Left cardiac atrium (tissue), 4 donors: Measurements from ENCODE around the gene ERC2. TPM values are rescaled to one million over a fixed set of nuclear protein-coding genes. Genes with fewer than 3 reads are reported as not detected.
"Not testable (repeated sequence)": the region's sequence is repeated elsewhere in the genome, so short reads cannot be mapped to it uniquely, and the experiment has no call there.

Experiments
- ATAC-seq, 2 donors: fragments of 200-7000 bp; cut with Tn5 transposase; one replicate each; pipeline ENCODE4 v1.9.1; 2020; ENCODE audit warnings: mild to moderate bottlenecking in 2 of 2, moderate library complexity in 2 of 2
- DNase-seq: peaks from one replicate; pipeline ENCODE4 v3.0.0-alpha.2; 2020
- intact Hi-C, 2 donors: fragments of 100-400 bp; cut with DNase I; formaldehyde crosslinking; loops; one replicate each; pipeline versions ENCODE4 v1.14.1 to v1.15.1; 2022 to 2023
- total RNA-seq, 2 donors: library from RNA; stranded (reverse); fragmentation: NEBNext Ultra II Directional; extraction: Animal tissue kit (Norgen Biotek cat#: 25700); gene quantifications; one replicate each; pipeline ENCODE4 v1.2.1, GENCODE V29; 2021
- donor health status: DM: no; HTN: yes; CAD: no.
- donor health status: DM: no; HTN: yes; CAD: no; lungs with severe emphysema.
- donor health status: DM: yes; HTN: yes; CAD: no.
- donor health status: Dilated cardiomyopathy.

Gene ERC2
- total RNA-seq, 2 donors from 2014 or later: 2.6 to 3.6 TPM

DNA sequence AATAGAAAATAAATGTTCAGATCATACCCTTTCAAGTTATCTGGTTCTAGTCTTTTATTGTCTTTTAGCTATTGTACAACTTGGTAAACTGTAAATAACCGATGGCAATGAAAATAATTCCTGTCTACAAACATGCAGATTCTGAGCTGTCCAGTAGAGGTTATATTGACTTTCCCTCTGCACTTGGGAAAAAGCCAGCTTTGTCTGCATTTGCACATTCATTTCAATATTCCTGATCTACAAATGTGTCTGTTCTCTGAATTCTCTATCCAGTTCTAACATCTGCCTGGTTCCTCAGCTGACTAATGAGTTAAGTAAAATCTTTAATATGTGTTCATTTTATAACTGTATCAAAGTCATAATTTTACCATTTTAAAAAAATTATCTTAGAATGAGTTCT, 408.5 kb downstream of the ERC2 start:
- DNase-seq: no peak
- no peak for ATAC-seq
- intact Hi-C loops: loop anchor here in 1 of 2 donors (10.0 kb wide), 1 partner anchor 1205 kb away; no protein-coding TSS in a partner anchor

GRCh38 chr3:56055951-56056350, 412.3 kb downstream of the ERC2 start:
- intact Hi-C loops: loop anchor here in 1 of 2 donors (10.0 kb wide), 1 partner anchor 1201 kb away; no protein-coding TSS in a partner anchor
- DNase-seq: no peak
- no peak for ATAC-seq

DNA sequence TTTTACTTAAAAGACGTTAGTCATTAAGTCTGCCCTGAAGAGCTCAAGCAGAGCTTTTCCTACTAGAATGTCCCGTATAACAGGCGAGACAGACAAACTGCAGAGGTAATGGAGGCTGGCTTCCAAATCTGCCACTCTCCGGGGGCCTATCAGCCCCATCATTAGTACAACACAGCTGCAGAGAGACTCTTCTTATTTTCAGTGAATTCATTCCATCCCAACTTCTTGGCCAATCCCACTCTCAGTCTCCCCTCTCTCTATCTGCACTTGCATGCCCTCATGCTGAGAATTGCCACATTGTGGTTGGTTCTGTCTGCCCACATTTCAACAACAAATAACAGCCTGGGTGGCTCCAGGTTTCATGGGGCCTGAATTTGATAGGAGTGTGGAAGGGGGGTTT, 412.7 kb downstream of the ERC2 start:
- intact Hi-C loops: loop anchor here in 1 of 2 donors (10.0 kb wide), 1 partner anchor 1201 kb away; no protein-coding TSS in a partner anchor
- DNase-seq (no peak), ATAC-seq (no peak)

DNA sequence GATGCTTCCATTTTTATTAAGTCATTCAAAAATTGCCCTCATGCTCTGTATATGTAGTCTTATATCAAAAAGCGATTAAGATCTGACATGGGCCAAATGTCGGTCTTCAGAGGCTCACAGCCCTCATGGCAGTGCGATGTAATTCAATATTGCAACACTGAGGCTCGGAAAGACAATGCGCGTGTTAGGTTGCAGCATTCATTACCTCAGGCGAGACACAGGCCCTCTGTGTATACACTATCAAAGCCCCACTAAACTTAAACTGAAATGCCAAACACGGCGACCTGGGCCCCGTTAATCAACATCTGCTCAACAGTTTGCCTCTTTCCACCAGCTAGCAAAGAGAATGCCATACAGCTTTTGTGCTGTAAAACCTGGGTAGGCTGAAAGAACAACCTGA, 413.4 kb downstream of the ERC2 start:
- intact Hi-C loops: loop anchor here in 1 of 2 donors (10.0 kb wide), 1 partner anchor 1200 kb away; no protein-coding TSS in a partner anchor
- DNase-seq (no peak), ATAC-seq (no peak)

DNA sequence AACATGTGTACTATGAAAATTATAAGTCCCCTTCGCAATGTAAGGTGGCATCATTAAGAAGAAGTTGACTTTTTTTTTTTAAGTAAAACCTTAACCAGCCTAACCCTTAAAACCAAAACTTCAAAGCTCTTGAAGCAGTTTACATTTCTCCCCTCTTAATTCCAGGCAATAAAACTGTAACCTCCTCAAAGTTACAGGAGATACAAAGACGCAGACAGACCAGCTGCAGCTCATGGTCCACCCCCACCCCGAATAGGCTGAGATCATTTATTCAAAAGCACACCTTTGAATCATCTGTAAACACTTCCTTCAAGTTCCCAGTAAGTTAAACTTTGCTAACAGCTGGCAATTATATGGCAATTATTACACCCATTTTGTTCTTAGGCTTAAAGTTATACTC, 414.5 kb downstream of the ERC2 start:
- DNase-seq (no peak), ATAC-seq (no peak)
- intact Hi-C loops: loop anchor here in 1 of 2 donors (10.0 kb wide), 1 partner anchor 1199 kb away; no protein-coding TSS in a partner anchor

GRCh38 chr3:56052188-56052587, 416.1 kb downstream of the ERC2 start:
- no peak for ATAC-seq
- DNase-seq: no peak
- intact Hi-C loops: loop anchor here in 1 of 2 donors (10.0 kb wide), 1 partner anchor 1197 kb away; no protein-coding TSS in a partner anchor

GRCh38 chr3:56051052-56051451, 417.2 kb downstream of the ERC2 start:
- intact Hi-C loops: loop anchor here in 1 of 2 donors (10.0 kb wide), 1 partner anchor 1196 kb away; no protein-coding TSS in a partner anchor
- no peak for ATAC-seq

GRCh38 chr3:56048946-56049345, 419.3 kb downstream of the ERC2 start:
- DNase-seq: no peak
- intact Hi-C loops: no loop called here
- ATAC-seq: no peak

More at GRCh38 chr3:56051052-56051451, 417.2 kb downstream of the ERC2 start:
- DNase-seq: no peak

DNA sequence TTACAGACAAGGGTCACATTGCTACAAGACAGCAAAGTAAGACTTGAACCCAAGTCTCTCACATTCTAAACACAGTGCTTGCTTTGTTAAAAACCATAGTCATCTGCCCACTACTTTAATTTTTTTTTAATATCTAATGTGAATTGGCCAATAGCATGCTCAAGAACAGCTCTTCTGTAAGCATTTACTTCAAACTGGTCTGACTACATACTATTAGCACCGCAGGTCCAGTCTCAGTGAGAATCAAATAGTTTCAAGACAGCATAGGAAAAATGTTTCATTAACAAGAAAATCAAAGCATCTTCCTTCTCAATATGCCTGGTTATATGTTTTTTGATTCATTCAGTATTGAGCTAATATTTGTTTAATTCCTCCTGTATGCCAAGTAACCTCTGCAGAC, 419.9 kb downstream of the ERC2 start:
- intact Hi-C loops: no loop called here
- no peak for ATAC-seq
- no peak for DNase-seq

- no peak for DNase-seq
- peak; percentile 86 to 92 for ATAC-seq
- intact Hi-C loops: loop anchor here in 1 of 2 donors (5.0 kb wide), 1 partner anchor 555 kb away; the partner anchor contains the start of gene WNT5A
Observed at GRCh38 chr3:56042326-56042951, 425.8 kb downstream of the ERC2 start.

GRCh38 chr3:56025326-56025725, 442.9 kb downstream of the ERC2 start:
- ATAC-seq (no peak), DNase-seq (no peak)
- intact Hi-C loops: no loop called here

- intact Hi-C loops: no loop called here
- DNase-seq (no peak), ATAC-seq (no peak)
Observed at GRCh38 chr3:56023546-56023945, 444.7 kb downstream of the ERC2 start.

DNA sequence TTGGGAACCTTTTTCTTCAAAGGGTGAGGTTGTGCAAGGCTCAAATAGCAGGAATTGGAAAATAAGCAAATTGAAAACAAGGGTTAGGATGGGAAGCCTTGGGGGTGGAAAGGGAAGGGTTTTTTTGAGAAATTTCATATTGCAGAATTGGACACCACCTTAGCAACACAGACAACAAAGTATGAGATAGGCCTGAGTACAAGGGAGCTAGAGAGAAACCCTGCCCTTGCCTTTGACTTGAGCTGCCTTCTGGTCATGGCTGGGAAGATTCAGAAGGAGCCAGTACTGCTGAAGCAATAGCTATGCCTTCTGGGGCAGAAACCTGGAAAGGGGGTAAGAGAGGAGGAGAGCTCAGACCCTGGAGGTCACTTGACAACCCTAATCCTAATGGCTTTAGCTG, 445.6 kb downstream of the ERC2 start:
- intact Hi-C loops: no loop called here
- DNase-seq (no peak), ATAC-seq (no peak)

- intact Hi-C loops: no loop called here
- ATAC-seq (peak in 1 of 2 donors; percentile 38), DNase-seq (peak; percentile 22)
Observed at GRCh38 chr3:56019490-56020146, 448.6 kb downstream of the ERC2 start.

DNA sequence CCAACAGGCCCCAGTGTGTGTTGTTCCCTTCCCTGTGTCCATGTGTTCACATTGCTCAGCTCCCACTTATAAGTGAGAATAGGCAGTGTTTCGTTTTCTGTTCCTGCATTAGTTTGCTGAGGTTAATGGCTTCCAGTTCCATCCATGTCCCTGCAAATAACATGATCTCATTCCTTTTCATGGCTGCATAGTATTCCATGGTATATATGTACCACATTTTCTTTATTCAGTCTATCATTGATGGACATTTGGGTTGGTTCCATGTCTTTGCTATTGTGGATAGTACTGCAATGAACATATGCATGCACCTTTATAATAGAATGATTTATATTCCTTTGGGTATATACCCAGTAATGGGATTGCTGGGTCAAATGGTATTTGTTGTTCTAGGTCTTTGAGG, 452.9 kb downstream of the ERC2 start:
- intact Hi-C loops, DNase-seq, ATAC-seq: not testable (repeated sequence)

- intact Hi-C loops: no loop called here
- DNase-seq (no peak), ATAC-seq (peak in 1 of 2 donors; percentile 61)
Observed at GRCh38 chr3:56012721-56013120, 455.5 kb downstream of the ERC2 start.

DNA sequence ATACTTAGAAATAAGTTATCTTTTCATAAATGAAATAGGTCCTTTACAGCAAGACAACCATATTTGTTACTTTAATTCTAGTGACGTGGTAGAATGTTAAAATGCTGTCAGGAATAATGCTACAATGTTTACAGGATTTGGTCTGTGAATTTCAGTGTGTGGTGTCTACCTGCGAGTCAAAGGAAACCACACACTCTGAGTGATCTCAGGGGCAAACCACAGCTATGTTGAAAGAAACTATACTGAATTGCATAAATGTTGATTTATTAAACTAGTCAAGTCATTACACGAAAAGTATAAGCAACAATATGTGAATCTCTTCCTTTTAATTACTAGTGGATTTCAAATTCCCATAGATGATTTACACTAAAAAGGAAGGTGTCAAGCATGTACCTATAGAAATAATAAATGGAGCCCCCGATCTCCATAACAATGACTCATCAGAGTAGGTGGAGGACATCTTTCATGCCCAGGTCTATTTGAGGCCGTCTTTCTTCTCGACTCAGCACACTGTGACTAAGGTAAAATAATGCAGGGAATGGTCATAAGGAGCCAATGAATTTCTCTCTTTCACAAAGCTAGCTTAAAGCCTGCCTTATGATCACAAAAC, 463.0 kb downstream of the ERC2 start:
- no peak for ATAC-seq
- intact Hi-C loops: no loop called here
- no peak for DNase-seq

- intact Hi-C loops: no loop called here
- ATAC-seq (no peak), DNase-seq (no peak)
Observed at GRCh38 chr3:56003129-56003528, 465.1 kb downstream of the ERC2 start.

DNA sequence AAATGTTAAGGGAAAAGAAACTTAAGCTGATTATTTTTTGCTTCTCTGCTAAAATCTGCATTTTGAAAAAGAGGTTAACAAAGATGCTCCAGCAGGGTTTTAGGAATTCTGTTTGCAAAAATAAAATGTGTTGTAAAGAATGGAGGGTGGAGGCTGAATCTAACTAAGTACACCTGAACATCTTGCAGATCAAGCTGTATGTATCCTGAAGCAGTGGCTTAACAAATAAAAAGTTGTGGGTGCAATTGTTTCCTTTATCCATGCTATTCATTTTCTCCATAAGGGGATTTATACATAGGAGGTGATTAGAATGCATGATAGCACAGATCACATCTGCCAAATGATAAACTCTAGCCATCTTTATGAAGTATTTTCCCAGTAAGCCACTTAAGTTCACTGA, 466.3 kb downstream of the ERC2 start:
- DNase-seq: no peak
- no peak for ATAC-seq
- intact Hi-C loops: no loop called here

GRCh38 chr3:56001537-56001936, 466.7 kb downstream of the ERC2 start:
- DNase-seq (no peak), ATAC-seq (no peak)
- intact Hi-C loops: no loop called here
